Upper lobe of left lung (tissue), 6 donors: ENCODE measurements around the gene SREBF1. TPM values are rescaled to one million over a fixed set of nuclear protein-coding genes. Genes with fewer than 3 reads are reported as not detected.

ENCODE experiments used
- ATAC-seq, 2 donors: fragments of 200-7000 bp; cut with Tn5 transposase; one replicate each; pipeline ENCODE4 v1.9.1; 2022; ENCODE audit warnings: mild to moderate bottlenecking in 2 of 2, moderate library complexity in 2 of 2; ENCODE audit not compliant: low FRiP score in 2 of 2
- DNase-seq, 2 donors: peaks; one replicate each; pipeline ENCODE4 v3.0.0-alpha.2; 2019 to 2020
- H3K27ac ChIP-seq, 4 donors: fragments of 200-600 bp; sonication (generic); one replicate each; pipeline ENCODE4 v1.5.1; 2016 to 2019
- H3K27me3 ChIP-seq, 4 donors: fragments of 200-600 bp; sonication (generic); one replicate each; pipeline ENCODE4 v1.5.1; 2017 to 2019
- H3K36me3 ChIP-seq, 4 donors: fragments of 200-600 bp; sonication (generic); one replicate each; pipeline ENCODE4 v1.5.1; 2016 to 2019
- H3K4me1 ChIP-seq, 4 donors: fragments of 200-600 bp; sonication (generic); one replicate each; pipeline ENCODE4 v1.5.1; 2018 to 2019
- H3K4me3 ChIP-seq, 4 donors: fragments of 200-600 bp; sonication (generic); one replicate each; pipeline ENCODE4 v1.5.1; 2017 to 2019; ENCODE audit warnings: mild to moderate bottlenecking in 2 of 4, moderate library complexity in 1 of 4
- H3K9me3 ChIP-seq, 4 donors: fragments of 200-600 bp; sonication (generic); one replicate each; pipeline ENCODE4 v1.5.1; 2018 to 2019
- EP300 ChIP-seq, 4 donors: sonication (generic); formaldehyde crosslinking; IDR thresholded peaks; one replicate each; pipeline ENCODE4 v1.5.1; 2017; ENCODE audit warnings: antibody characterized with exemption in 4 of 4, control low read depth in 2 of 4
- POLR2A ChIP-seq, 4 donors: fragments of 450-650 bp; IDR thresholded peaks; one replicate each; pipeline ENCODE4 v1.5.1; 2016 to 2017; ENCODE audit warnings: antibody characterized with exemption in 4 of 4, mild to moderate bottlenecking in 2 of 4
- POLR2AphosphoS5 ChIP-seq, 2 donors: sonication (generic); formaldehyde crosslinking; IDR thresholded peaks; one replicate each; pipeline ENCODE4 v1.5.1; 2017; ENCODE audit warnings: antibody characterized with exemption in 2 of 2
- WGBS, 2 donors: methylation state at CpG; one replicate each; pipeline ENCODE4 v1.1.5; 2017 to 2018; 5-methylcytosine and 5-hydroxymethylcytosine counted together
- total RNA-seq, 6 donors: library from RNA; depleted of rRNA in 4 of 6; stranded (reverse); fragments of >200 nt in 4 of 6; gene quantifications; one replicate each; pipeline versions ENCODE4 v1.1.0 to v1.2.1, GENCODE V29; 2016 to 2021
- TF ChIP-seq, protein P1 (sequence below), 6 experiments: fragments of 450-650 bp in 4 of 6; fragments of 200-600 bp in 2 of 6; sonication (generic) in 2 of 6; IDR thresholded peaks; one replicate each; pipeline ENCODE4 v1.5.1; 2016 to 2019; ENCODE audit warnings: antibody characterized with exemption in 6 of 6
- donor health status: DM: no; HTN: no; CAD: no; lungs with moderate emphysema.
- donor health status: DM: no; HTN: yes; CAD: no; lungs with severe emphysema.

Gene SREBF1
- total RNA-seq, 6 donors from 2014 or later: 64.2 to 579 (median 123) TPM

DNA sequence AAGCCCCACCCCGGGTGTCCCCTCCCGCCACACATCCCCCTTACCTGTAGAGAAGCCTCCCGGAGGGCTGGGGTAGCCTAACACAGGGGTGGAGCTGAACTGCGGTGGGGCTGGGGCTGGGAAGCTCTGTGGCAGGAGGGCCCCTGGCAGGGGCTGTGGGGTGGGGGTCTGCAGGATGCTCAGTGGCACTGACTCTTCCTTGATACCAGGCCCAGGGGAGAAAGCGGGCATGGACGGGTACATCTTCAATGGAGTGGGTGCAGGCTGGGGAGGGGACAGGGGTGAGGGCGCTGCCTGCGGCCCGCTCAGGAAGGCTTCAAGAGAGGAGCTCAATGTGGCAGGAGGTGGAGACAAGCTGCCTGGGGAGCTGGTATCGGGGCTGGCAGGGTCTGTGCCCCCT is 16.7 kb downstream of the SREBF1 start:
- Histone ChIP-seq H3K27ac (peak overlapping the region in 2 of 4 donors; percentile 38 to 86), H3K4me3 (no peak overlapping the region), H3K9me3 (no peaks in the 10 kb centered on the region), H3K36me3 (peaks cover 27 to 55% (median 44%) of the 10 kb centered on the region in 4 donors), H3K4me1 (peaks cover 47 to 71% (median 67%) of the 10 kb centered on the region in 4 donors), H3K27me3 (no peaks in the 10 kb centered on the region)
- WGBS, 2 donors: 84 to 88% methylated on average over 7 to 10 of the region's 10 CpGs
- no peak for ATAC-seq
- peak in 1 of 2 donors; percentile 59 for DNase-seq
- TF ChIP-seq, protein P1, sequence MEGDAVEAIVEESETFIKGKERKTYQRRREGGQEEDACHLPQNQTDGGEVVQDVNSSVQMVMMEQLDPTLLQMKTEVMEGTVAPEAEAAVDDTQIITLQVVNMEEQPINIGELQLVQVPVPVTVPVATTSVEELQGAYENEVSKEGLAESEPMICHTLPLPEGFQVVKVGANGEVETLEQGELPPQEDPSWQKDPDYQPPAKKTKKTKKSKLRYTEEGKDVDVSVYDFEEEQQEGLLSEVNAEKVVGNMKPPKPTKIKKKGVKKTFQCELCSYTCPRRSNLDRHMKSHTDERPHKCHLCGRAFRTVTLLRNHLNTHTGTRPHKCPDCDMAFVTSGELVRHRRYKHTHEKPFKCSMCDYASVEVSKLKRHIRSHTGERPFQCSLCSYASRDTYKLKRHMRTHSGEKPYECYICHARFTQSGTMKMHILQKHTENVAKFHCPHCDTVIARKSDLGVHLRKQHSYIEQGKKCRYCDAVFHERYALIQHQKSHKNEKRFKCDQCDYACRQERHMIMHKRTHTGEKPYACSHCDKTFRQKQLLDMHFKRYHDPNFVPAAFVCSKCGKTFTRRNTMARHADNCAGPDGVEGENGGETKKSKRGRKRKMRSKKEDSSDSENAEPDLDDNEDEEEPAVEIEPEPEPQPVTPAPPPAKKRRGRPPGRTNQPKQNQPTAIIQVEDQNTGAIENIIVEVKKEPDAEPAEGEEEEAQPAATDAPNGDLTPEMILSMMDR (IDR thresholded peaks at IDR 0.05): no peak
- TF ChIP-seq EP300 (IDR thresholded peaks at IDR 0.05) (no peak), POLR2A (IDR thresholded peaks at IDR 0.05) (no peak)

DNA sequence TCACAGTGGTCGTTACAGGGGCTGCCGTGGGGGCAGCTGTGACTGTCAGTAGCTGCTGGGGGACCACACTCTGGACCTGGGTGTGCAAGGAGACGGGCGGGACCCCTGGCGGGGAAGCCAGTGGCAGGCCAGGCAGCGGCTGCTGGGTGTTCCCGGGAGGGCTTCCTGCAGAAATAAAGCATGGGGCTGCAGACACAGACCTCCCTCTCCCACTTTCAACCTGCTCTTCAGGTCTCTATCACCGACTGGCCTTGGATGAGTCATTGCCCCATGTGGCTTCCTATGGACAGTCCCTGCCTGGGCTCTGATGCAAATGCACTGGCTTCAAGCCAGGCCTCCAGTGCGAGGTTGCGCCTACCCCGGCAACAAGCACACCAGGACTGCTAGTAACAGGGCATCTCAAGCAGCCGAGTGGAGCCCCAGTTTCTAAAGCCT is 17.2 kb downstream of the SREBF1 start:
- peak; percentile 77 to 90 for DNase-seq
- no peaks in the 10 kb centered on the region for H3K27me3 ChIP-seq
- peak overlapping the region in 2 of 4 donors; percentile 57 to 86 for H3K27ac ChIP-seq
- no peak for ATAC-seq
- no peak for TF ChIP-seq POLR2A (IDR thresholded peaks at IDR 0.05)
- TF ChIP-seq, protein P1 (IDR thresholded peaks at IDR 0.05): no peak
- TF ChIP-seq EP300 (IDR thresholded peaks at IDR 0.05): peak in 1 of 4 donors; percentile 28
- TF ChIP-seq POLR2AphosphoS5 (IDR thresholded peaks at IDR 0.05): no peak
- WGBS, 2 donors: 53 to 55% methylated on average over 9 to 12 of the region's 12 CpGs
- H3K36me3 ChIP-seq: peaks cover 31 to 60% (median 49%) of the 10 kb centered on the region in 4 donors
- no peak overlapping the region for H3K4me3 ChIP-seq
- peaks cover 42 to 66% (median 62%) of the 10 kb centered on the region in 4 donors for H3K4me1 ChIP-seq
- H3K9me3 ChIP-seq: no peaks in the 10 kb centered on the region

DNA sequence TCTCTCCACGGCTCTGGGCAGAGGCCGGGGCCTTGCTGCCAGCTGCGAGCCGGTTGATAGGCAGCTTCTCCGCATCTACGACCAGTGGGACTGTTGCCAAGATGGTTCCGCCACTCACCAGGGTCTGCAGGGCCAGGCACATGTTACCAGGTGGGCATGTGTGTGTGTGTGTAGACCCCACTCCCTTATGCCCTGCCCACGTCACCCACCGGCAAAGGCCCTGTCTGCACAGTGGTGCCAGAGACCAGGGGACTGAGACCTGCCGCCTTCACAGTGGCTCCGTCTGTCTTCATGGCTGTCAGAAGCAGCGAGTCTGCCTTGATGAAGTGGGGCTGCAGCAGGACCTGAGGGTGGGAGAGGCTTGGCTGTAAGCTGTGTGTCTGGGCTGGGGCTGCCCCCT is 17.7 kb downstream of the SREBF1 start:
- ATAC-seq (no peak), DNase-seq (no peak)
- Histone ChIP-seq H3K27ac (peak overlapping the region in 2 of 4 donors; percentile 57 to 86), H3K9me3 (no peaks in the 10 kb centered on the region), H3K36me3 (peaks cover 36 to 64% (median 54%) of the 10 kb centered on the region in 4 donors), H3K4me3 (no peak overlapping the region), H3K27me3 (no peaks in the 10 kb centered on the region), H3K4me1 (peaks cover 37 to 62% (median 57%) of the 10 kb centered on the region in 4 donors)
- 87 to 89% methylated on average over 9 to 12 of the region's 12 CpGs for WGBS, 2 donors
- TF ChIP-seq POLR2A (IDR thresholded peaks at IDR 0.05) (no peak), EP300 (IDR thresholded peaks at IDR 0.05) (no peak), POLR2AphosphoS5 (IDR thresholded peaks at IDR 0.05) (no peak)

DNA sequence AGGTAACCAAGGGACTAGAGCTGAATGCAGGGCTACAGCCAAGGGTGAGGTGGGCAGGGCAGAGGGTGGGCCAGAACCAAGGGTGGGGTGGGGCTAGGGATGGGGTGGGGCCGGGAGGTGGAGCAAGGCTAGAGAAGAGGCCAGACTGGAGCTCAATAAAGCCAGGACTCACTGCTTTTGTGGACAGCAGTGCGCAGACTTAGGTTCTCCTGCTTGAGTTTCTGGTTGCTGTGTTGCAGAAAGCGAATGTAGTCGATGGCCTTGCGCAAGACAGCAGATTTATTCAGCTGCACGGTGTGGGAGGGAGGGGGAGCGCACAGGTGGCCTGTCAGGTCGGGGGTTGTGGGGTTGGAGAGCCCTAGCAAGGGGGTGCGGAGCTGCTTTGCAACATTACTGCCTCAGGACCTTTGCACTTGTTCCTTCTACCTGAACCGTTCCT is 18.7 kb downstream of the SREBF1 start:
- H3K27me3 ChIP-seq: no peaks in the 10 kb centered on the region
- no peak overlapping the region for H3K4me3 ChIP-seq
- DNase-seq (peak in 1 of 2 donors; percentile 38), ATAC-seq (peak; percentile 16 to 30)
- peak overlapping the region in 2 of 4 donors; percentile 57 to 86 for H3K27ac ChIP-seq
- 63 to 68% methylated on average over 10 of the region's 10 CpGs for WGBS, 2 donors
- TF ChIP-seq EP300 (IDR thresholded peaks at IDR 0.05) (no peak), POLR2A (IDR thresholded peaks at IDR 0.05) (peak in 1 of 4 donors; percentile 6)
- H3K4me1 ChIP-seq: peaks cover 31 to 54% (median 51%) of the 10 kb centered on the region in 4 donors
- H3K9me3 ChIP-seq: no peaks in the 10 kb centered on the region
- H3K36me3 ChIP-seq: peaks cover 43 to 74% (median 64%) of the 10 kb centered on the region in 4 donors

DNA sequence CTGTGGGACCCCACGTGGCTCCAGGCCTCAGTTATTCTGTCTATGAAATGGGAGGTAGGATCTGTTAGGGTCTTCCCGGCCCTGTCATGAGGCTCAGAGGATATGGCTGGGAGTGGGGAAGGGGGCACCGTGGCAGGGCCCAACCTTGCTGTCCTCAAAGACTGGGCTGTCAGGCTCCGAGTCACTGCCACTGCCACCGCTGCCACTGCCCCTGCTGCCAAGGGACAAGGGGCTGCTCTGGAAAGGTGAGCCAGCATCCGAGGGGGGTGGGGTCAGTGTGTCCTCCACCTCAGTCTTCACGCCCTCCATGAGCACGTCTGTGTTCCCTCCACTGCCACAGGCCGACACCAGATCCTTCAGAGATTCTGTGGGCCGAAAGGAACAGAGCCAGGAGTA is 19.2 kb downstream of the SREBF1 start:
- peaks cover 26 to 52% (median 47%) of the 10 kb centered on the region in 4 donors for H3K4me1 ChIP-seq
- ATAC-seq: no peak
- no peaks in the 10 kb centered on the region for H3K9me3 ChIP-seq
- DNase-seq: peak in 1 of 2 donors; percentile 49
- H3K36me3 ChIP-seq: peaks cover 48 to 80% (median 69%) of the 10 kb centered on the region in 4 donors
- TF ChIP-seq EP300 (IDR thresholded peaks at IDR 0.05): no peak
- no peak for TF ChIP-seq POLR2AphosphoS5 (IDR thresholded peaks at IDR 0.05)
- TF ChIP-seq POLR2A (IDR thresholded peaks at IDR 0.05): no peak
- TF ChIP-seq, protein P1 (IDR thresholded peaks at IDR 0.05): no peak
- H3K4me3 ChIP-seq: no peak overlapping the region
- WGBS, 2 donors: 83 to 91% methylated on average over 5 to 10 of the region's 10 CpGs
- no peaks in the 10 kb centered on the region for H3K27me3 ChIP-seq
- H3K27ac ChIP-seq: peak overlapping the region in 2 of 4 donors; percentile 57 to 86
